ENCODE data around the gene S100P. TPM values are rescaled to one million over a fixed set of nuclear protein-coding genes. Genes with fewer than 3 reads are reported as not detected.

The S100P gene
- total and polyA plus RNA-seq, 4 donors: 0.42 to 3.1 (median 2.3) TPM

DNA sequence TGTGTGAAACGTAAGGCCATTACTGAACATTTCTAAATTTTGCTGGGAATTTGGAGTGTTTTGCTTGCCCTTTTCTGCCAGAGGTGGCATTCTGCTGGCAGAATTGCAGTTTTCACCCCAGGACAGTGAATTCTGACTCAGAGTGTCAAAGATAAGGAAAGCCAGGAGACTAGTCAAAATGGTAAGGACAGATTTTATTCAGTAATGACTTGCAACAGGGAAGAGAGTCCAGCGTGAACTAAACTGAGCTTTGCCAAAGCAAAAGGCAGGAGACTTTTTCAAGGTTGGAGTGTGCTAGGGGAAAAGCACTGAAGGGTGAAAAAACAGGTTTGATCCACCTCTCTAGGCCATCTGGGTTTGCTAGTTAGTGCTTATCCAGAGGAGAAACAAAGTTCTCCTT lies 33.8 kb upstream of the S100P start:
- H3K9me3 ChIP-seq (ENCODE audit: control insufficient read depth in 4 of 4, low read length in 3 of 4): no peaks in the 10 kb centered on the region
- 91% methylated on average over 2 of the region's 2 CpGs for WGBS
- H3K4me1 ChIP-seq (ENCODE audit: control insufficient read depth in 4 of 4, insufficient read depth in 4 of 4, low read length in 3 of 4): peaks cover 0 to 10% (median 5%) of the 10 kb centered on the region in 4 donors
- H3K27me3 ChIP-seq (ENCODE audit: control insufficient read depth in 4 of 4, insufficient read depth in 4 of 4, low read length in 3 of 4): peaks cover 0 to 3% (median under 1%) of the 10 kb centered on the region in 4 donors
- TF ChIP-seq, protein P1, sequence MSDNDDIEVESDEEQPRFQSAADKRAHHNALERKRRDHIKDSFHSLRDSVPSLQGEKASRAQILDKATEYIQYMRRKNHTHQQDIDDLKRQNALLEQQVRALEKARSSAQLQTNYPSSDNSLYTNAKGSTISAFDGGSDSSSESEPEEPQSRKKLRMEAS (IDR thresholded peaks at IDR 0.05): no peak
- TF ChIP-seq, protein P2, sequence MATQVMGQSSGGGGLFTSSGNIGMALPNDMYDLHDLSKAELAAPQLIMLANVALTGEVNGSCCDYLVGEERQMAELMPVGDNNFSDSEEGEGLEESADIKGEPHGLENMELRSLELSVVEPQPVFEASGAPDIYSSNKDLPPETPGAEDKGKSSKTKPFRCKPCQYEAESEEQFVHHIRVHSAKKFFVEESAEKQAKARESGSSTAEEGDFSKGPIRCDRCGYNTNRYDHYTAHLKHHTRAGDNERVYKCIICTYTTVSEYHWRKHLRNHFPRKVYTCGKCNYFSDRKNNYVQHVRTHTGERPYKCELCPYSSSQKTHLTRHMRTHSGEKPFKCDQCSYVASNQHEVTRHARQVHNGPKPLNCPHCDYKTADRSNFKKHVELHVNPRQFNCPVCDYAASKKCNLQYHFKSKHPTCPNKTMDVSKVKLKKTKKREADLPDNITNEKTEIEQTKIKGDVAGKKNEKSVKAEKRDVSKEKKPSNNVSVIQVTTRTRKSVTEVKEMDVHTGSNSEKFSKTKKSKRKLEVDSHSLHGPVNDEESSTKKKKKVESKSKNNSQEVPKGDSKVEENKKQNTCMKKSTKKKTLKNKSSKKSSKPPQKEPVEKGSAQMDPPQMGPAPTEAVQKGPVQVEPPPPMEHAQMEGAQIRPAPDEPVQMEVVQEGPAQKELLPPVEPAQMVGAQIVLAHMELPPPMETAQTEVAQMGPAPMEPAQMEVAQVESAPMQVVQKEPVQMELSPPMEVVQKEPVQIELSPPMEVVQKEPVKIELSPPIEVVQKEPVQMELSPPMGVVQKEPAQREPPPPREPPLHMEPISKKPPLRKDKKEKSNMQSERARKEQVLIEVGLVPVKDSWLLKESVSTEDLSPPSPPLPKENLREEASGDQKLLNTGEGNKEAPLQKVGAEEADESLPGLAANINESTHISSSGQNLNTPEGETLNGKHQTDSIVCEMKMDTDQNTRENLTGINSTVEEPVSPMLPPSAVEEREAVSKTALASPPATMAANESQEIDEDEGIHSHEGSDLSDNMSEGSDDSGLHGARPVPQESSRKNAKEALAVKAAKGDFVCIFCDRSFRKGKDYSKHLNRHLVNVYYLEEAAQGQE (IDR thresholded peaks at IDR 0.05): no peak
- TF ChIP-seq GABPA (IDR thresholded peaks at IDR 0.05 in 1 of 2, conservative IDR thresholded peaks at IDR 0.05 in 1 of 2): no peak
- TF ChIP-seq, protein P3, sequence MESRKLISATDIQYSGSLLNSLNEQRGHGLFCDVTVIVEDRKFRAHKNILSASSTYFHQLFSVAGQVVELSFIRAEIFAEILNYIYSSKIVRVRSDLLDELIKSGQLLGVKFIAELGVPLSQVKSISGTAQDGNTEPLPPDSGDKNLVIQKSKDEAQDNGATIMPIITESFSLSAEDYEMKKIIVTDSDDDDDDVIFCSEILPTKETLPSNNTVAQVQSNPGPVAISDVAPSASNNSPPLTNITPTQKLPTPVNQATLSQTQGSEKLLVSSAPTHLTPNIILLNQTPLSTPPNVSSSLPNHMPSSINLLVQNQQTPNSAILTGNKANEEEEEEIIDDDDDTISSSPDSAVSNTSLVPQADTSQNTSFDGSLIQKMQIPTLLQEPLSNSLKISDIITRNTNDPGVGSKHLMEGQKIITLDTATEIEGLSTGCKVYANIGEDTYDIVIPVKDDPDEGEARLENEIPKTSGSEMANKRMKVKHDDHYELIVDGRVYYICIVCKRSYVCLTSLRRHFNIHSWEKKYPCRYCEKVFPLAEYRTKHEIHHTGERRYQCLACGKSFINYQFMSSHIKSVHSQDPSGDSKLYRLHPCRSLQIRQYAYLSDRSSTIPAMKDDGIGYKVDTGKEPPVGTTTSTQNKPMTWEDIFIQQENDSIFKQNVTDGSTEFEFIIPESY (IDR thresholded peaks at IDR 0.05): no peak
- TF ChIP-seq EGR1 (IDR thresholded peaks at IDR 0.05; ENCODE audit: low read depth in 2 of 2): no peak
- no peak for TF ChIP-seq HNF4G (IDR thresholded peaks at IDR 0.05)
- TF ChIP-seq, protein P4, sequence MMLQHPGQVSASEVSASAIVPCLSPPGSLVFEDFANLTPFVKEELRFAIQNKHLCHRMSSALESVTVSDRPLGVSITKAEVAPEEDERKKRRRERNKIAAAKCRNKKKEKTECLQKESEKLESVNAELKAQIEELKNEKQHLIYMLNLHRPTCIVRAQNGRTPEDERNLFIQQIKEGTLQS (IDR thresholded peaks at IDR 0.05): no peak
- TF ChIP-seq HNF4A (conservative IDR thresholded peaks at IDR 0.05): no peak
- TF ChIP-seq RAD21 (IDR thresholded peaks at IDR 0.05): no peak
- TF ChIP-seq YY1 (IDR thresholded peaks at IDR 0.05): no peak
- no peak for TF ChIP-seq SP1 (IDR thresholded peaks at IDR 0.05)
- no peak for TF ChIP-seq FOXA1 (IDR thresholded peaks at IDR 0.05)
- TF ChIP-seq JUND (IDR thresholded peaks at IDR 0.05): no peak
- TF ChIP-seq, protein P5, sequence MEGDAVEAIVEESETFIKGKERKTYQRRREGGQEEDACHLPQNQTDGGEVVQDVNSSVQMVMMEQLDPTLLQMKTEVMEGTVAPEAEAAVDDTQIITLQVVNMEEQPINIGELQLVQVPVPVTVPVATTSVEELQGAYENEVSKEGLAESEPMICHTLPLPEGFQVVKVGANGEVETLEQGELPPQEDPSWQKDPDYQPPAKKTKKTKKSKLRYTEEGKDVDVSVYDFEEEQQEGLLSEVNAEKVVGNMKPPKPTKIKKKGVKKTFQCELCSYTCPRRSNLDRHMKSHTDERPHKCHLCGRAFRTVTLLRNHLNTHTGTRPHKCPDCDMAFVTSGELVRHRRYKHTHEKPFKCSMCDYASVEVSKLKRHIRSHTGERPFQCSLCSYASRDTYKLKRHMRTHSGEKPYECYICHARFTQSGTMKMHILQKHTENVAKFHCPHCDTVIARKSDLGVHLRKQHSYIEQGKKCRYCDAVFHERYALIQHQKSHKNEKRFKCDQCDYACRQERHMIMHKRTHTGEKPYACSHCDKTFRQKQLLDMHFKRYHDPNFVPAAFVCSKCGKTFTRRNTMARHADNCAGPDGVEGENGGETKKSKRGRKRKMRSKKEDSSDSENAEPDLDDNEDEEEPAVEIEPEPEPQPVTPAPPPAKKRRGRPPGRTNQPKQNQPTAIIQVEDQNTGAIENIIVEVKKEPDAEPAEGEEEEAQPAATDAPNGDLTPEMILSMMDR (IDR thresholded peaks at IDR 0.05; ENCODE audit: low read depth, low read length, missing input control): no peak
- no peak for TF ChIP-seq TAF1 (conservative IDR thresholded peaks at IDR 0.05)
- no peak for DNase-seq (ENCODE audit: low spot score)
- H3K9ac ChIP-seq (ENCODE audit: low read depth in 1 of 2, low read length in 2 of 2): no peak overlapping the region
- no peaks in the 10 kb centered on the region for H3K36me3 ChIP-seq (ENCODE audit: control insufficient read depth in 4 of 4, insufficient read depth in 3 of 4, low read depth in 1 of 4, low read length in 3 of 4)
- H3K27ac ChIP-seq (ENCODE audit: low read depth in 1 of 2, low read length in 2 of 2): no peak overlapping the region
- H3K4me3 ChIP-seq (ENCODE audit: low read depth in 1 of 3, low read length in 3 of 3): no peak overlapping the region

DNA sequence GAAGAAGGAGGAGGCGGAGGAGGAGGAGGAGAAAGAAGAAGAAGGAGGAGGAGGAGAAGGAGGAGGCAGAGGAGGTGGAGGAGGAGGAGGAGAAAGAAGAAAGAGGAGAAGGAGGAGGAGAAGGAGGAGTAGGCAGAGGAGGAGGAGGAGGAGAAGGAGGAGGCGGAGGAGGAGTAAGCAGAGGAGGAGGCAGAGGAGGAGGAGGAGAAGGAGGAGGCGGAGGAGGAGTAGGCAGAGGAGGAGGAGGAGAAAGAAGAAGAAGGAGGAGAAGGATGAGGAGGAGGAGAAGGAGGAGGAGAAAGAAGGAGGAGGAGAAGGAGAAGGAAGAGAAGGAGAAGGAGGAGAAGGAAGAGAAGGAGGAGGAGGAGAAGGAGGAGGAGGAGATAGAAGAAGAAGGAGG lies 33.2 kb upstream of the S100P start:
- no peak overlapping the region for H3K9ac ChIP-seq (ENCODE audit: low read depth in 1 of 2, low read length in 2 of 2)
- H3K9me3 ChIP-seq (ENCODE audit: control insufficient read depth in 4 of 4, low read length in 3 of 4): no peaks in the 10 kb centered on the region
- no peak overlapping the region for H3K27ac ChIP-seq (ENCODE audit: low read depth in 1 of 2, low read length in 2 of 2)
- DNase-seq (ENCODE audit: low spot score): no peak
- peaks cover 0 to 10% (median 5%) of the 10 kb centered on the region in 4 donors for H3K4me1 ChIP-seq (ENCODE audit: control insufficient read depth in 4 of 4, insufficient read depth in 4 of 4, low read length in 3 of 4)
- H3K4me3 ChIP-seq (ENCODE audit: low read depth in 1 of 3, low read length in 3 of 3): no peak overlapping the region
- WGBS: 94% methylated on average over 3 of the region's 3 CpGs
- H3K27me3 ChIP-seq (ENCODE audit: control insufficient read depth in 4 of 4, insufficient read depth in 4 of 4, low read length in 3 of 4): peaks cover 0 to 3% (median under 1%) of the 10 kb centered on the region in 4 donors
- H3K36me3 ChIP-seq (ENCODE audit: control insufficient read depth in 4 of 4, insufficient read depth in 3 of 4, low read depth in 1 of 4, low read length in 3 of 4): no peaks in the 10 kb centered on the region
- no peak for TF ChIP-seq NR2F2 (IDR thresholded peaks at IDR 0.05)
- TF ChIP-seq YY1 (IDR thresholded peaks at IDR 0.05): no peak
- TF ChIP-seq RXRA (IDR thresholded peaks at IDR 0.05): no peak
- TF ChIP-seq, protein P1 (IDR thresholded peaks at IDR 0.05): no peak
- TF ChIP-seq EGR1 (IDR thresholded peaks at IDR 0.05; ENCODE audit: low read depth in 2 of 2): no peak
- TF ChIP-seq JUND (IDR thresholded peaks at IDR 0.05): no peak
- TF ChIP-seq, protein P4 (IDR thresholded peaks at IDR 0.05): no peak
- no peak for TF ChIP-seq SP1 (IDR thresholded peaks at IDR 0.05)
- no peak for TF ChIP-seq GABPA (IDR thresholded peaks at IDR 0.05 in 1 of 2, conservative IDR thresholded peaks at IDR 0.05 in 1 of 2)
- no peak for TF ChIP-seq TAF1 (conservative IDR thresholded peaks at IDR 0.05)
- TF ChIP-seq HNF4G (IDR thresholded peaks at IDR 0.05): no peak
- TF ChIP-seq FOXA1 (IDR thresholded peaks at IDR 0.05): no peak
- TF ChIP-seq, protein P2 (IDR thresholded peaks at IDR 0.05): no peak
- no peak for TF ChIP-seq FOXA2 (IDR thresholded peaks at IDR 0.05)

Measured in liver (tissue), 9 donors.